HG03066 (cell line): Measurements from ENCODE around the gene DPP4.
"Not testable (repeated sequence)": the region's sequence is repeated elsewhere in the genome, so short reads cannot be mapped to it uniquely, and the experiment has no call there.

Experiments
- ATAC-seq: cut with Tn5 transposase; IDR thresholded peaks from one replicate; pipeline ENCODE4 v1.9.1; 2021; ENCODE audit warnings: low read depth; ENCODE audit not compliant: unreplicated experiment

DPP4 gene

GRCh38 chr2:161994761-161995520 is 79.1 kb downstream of the DPP4 start:
- no peak for ATAC-seq

- peak; percentile 75 for ATAC-seq
These were observed 81.5 kb downstream of the DPP4 start for GRCh38 chr2:161992531-161992930.

DNA sequence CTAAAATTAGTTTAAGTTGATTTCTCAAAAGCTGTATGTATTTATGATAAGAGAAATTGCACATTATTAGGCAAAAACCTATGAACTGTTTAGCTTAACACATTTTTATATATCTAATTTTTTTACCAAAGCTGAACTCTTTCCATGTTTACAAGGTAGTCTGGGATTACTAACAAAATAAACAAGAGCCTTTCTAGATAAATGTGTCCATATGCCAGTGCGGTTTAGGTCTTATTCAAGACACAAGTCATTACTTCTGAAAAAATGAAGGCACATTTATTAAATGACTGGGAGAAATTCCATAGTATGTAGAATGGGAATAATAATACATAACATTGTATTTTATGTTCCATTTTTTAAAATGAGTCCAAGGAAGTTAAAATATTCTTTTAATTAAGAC is 82.0 kb downstream of the DPP4 start:
- no peak for ATAC-seq

- no peak for ATAC-seq
These were observed 83.3 kb downstream of the DPP4 start for GRCh38 chr2:161990741-161991140.

DNA sequence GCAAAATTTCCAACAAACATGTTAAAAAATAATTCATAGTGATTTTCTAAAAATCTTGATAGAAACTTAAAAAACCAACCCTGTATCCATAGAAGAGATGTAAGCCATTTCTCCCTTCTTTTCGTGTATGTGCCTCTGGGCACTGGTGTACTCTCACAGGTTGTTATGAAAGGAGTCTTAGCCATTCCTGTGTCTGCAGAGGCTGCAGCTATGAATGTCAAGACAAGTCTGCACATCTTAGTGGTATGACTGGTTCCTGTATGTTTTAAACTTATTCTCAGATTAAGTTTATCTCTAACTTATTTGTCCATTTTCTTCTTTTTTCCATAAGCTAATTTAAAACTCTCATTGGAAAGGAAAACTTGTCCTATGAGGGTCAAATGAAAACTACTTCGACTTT is 84.0 kb downstream of the DPP4 start:
- ATAC-seq, result no peak

DNA sequence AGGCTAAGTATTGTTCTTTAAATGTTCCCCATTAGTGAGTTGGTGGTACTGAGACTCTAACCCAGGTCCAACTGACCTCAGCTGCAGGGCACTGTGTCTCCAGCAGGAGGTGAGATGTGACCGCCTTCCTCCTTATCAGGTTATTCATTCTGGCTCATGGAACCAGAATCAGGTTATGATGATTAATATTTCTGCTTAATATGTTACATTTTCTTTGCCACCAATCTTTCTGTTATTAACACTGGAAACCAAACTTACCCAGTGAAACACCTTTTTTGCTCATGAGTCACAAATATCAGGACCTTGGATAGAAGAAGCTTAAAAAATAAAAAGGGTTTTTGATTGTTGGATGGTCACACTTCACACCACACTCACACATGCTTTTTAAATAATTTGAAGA is 85.4 kb downstream of the DPP4 start:
- no peak for ATAC-seq

- ATAC-seq, result no peak
These were observed 86.7 kb downstream of the DPP4 start for GRCh38 chr2:161987311-161987710.

DNA sequence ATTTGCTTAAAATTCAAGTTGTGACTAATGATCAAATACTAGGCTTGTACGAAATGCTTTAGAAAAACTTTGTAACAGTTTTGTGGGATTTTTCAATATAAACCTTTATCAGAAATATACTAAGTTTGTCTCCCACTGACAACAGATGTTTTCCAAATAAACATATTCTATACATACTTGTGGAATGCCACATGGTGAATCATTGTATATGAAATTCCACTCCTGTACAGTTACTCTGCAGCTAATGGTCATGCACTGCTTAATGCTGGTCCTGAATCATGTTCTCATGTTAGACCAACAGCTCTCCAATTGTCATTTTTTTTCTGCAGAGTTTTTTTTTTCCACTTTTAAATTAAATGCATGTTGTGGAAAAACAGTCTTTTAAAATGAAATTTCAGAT is 90.1 kb downstream of the DPP4 start:
- ATAC-seq, result no peak

DNA sequence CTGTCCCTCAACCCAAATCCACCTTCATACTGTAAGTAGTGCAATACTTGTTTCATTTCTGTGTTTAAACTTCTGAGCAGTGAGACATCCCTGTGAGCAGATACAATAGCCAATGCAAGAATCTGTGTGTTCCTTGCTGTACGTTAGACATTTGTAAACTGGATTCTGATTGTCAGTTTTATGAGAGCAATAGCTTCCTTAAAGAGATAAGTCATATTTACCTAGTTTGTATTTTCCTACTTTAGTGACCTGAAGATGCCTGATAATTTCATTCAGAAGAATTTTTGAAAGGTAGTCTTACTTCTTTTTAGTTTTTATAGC is 90.7 kb downstream of the DPP4 start:
- no peak for ATAC-seq

- no peak for ATAC-seq
These were observed 91.3 kb downstream of the DPP4 start for GRCh38 chr2:161982548-161983330.

DNA sequence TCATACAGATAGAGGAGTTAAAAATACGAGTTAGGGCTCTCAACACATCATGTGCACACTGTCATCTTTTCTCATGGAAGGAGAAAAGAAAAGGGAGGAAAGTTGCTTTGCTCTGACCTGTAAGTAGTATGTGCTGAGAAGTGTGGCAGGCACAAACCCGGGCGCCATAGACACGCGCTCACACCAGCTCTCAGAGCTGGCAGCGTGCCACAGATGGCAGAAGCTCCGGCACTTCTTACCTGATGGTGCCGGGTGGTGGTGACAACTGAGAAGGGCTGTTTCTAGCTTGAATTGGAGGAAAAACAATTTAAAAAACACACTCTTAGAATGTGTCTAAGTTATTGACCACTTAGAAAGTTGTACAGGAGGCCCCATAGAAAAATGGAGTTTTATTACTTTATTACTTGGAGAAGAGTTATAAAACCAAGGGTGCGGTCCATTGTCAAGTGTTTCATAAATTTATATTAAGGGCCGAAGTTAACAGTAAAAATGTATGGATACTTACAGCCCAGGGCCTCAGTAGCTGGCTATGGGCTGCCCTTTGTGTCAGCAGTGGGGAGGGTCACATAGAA is 92.2 kb downstream of the DPP4 start:
- no peak for ATAC-seq

DNA sequence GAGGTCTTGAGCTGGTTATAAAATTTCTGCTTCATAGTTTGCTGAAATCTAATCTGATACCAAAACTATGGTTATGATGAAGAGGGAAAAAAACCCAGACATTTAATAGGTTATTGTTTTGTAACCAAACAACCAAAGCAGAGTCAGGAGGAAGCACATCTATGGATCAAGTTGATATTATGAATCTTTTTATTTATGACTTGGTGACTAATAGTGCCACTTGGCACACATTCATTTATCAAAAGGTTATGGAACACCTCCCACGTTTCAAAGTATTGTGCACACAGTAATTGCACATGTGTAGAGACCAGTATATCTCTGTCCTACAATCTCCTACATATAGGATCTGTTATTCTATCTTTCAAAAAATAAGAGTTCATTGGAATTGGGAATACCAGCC is 93.0 kb downstream of the DPP4 start:
- no peak for ATAC-seq

DNA sequence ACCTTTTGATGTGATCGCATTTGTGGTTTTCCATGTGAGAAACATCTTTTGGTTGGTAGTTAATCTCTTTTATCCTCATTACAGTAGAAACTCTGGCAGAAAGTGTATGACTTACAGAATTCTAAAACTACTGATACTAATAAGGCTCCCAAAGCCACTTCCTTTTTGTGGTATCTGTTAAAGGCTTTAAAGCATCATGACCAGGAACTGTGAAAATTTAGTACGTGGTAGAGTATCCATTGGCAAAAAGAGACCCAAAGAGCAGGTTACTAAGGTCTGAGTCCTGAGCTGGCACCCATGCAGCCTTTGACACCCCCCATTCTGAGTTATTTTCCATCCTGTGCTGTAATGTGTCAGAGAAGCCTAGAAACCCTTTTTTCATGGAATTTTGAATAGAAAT is 94.5 kb downstream of the DPP4 start:
- ATAC-seq, result no peak

- not testable (repeated sequence) for ATAC-seq
These were observed 96.1 kb downstream of the DPP4 start for GRCh38 chr2:161977926-161978325.

GRCh38 chr2:161976917-161977316 is 97.1 kb downstream of the DPP4 start:
- no peak for ATAC-seq

GRCh38 chr2:161976295-161976694 is 97.7 kb downstream of the DPP4 start:
- ATAC-seq, result no peak

GRCh38 chr2:161975813-161976160 is 98.2 kb downstream of the DPP4 start:
- ATAC-seq, result no peak

GRCh38 chr2:161975062-161975812 is 98.8 kb downstream of the DPP4 start:
- ATAC-seq, result no peak

DNA sequence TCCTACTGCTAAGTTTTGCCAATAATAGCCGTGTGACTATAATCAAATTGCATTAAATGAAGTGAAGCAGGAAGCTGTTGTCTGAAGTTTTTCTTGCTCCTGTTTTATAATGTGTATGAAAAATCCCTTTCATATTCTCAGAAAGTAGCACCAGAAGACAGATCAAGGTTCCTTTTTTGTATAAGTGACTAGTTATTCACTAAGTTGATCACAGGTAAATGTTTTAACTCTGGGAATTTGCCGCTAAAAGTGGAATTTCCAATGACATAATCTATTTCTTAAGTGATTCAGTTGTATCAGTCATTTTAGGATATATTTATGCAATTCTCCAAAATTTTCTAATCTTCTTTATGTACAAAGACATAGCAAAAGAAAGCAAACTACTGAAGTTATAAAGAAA is 99.6 kb downstream of the DPP4 start:
- ATAC-seq, result no peak

- no peak for ATAC-seq
These were observed 101.1 kb downstream of the DPP4 start for GRCh38 chr2:161972866-161973265.

DNA sequence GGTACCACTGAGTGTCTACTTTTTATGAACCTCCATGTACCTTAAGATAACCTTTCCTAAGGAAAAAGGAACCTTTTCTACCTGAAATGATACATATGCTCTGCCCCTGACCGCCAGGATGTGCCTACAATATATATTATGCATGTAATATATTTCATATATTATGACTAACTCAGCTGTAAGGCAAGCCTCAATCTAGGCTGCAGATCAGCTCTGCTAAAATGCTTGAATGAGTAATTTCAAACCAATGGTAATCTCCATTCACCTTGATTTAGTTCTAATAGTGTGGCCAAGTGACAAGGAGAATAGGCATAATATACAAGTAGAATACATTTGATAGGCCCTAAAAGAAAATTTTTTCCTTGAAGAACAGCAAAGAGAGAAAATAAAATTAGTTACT is 101.8 kb downstream of the DPP4 start:
- no peak for ATAC-seq
